HG03280 (cell line): ENCODE data around the gene GOLGA8K.
"Not testable (repeated sequence)": the region's sequence is repeated elsewhere in the genome, so short reads cannot be mapped to it uniquely, and the experiment has no call there.

Experiments used
- ATAC-seq: cut with Tn5 transposase; IDR thresholded peaks from one replicate; pipeline ENCODE4 v1.9.1; 2021; ENCODE audit warnings: mild to moderate bottlenecking, moderate library complexity; ENCODE audit not compliant: unreplicated experiment

The GOLGA8K gene, protein sequence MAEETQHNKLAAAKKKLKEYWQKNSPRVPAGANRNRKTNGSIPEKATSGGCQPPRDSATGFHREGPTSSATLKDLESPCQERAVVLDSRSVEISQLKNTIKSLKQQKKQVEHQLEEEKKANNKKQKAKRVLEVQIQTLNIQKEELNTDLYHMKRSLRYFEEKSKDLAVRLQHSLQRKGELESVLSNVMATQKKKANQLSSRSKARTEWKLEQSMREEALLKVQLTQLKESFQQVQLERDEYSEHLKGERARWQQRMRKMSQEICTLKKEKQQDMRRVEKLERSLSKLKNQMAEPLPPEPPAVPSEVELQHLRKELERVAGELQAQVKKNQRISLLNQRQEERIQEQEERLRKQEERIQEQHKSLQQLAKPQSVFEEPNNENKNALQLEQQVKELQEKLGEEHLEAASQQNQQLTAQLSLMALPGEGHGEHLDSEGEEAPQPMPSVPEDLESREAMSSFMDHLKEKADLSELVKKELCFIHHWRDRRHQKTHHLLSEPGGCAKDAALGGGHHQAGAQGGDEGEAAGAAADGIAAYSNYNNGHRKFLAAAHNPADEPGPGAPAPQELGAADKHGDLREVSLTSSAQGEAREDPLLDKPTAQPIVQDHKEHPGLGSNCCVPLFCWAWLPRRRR

DNA sequence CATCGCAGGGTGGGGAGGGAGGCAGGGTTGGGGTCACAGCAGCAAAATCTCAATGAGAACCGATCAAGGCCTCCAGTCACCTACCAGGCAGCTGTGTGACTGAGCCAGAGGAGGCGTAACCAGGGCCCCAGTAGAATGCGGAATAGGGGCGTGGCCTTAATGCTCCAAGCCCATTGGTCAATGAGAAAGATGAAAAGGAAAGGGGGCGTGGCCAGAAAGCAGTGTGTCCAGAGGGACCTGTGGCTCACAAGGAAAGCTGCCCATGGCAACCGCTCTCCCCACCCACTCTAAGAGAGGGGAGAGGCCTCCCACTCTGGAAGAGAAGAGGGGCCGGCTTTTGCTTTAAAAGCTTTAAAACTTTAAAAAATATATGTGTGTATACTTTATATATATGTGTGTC lies at the start of gene GOLGA8K:
TSS of gene GOLGA8K (minus strand) at position 101 of the 400 bp plus-strand sequence. CDS start at position 3, 98 bp downstream.
- ATAC-seq = not testable (repeated sequence)

DNA sequence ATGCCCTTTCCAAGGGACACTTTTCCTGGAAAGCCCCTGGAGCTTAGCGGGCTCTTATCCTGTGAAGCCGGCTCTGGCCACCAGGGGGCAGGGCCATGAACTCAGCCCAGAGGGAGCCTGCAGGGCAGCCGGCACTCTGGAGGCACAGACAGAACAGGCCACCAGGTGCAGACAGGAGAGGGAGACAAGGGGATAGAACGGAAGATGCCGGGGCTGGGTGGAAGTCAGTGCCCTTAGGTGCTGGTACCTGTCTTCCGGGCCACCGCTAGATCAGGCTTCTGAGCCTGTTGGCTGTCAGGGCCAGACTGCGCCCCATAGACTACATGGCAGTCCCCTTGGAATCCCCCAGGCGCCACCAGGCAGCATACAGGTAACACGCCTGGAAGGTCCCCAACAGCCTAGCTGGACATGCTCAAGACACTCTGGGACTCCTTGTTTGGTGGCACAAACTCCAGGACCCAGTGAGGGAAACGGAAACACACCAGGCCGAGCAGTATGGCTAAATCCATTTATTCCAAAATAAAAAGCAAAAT lies 37.4 kb upstream of the GOLGA8K start:
- ATAC-seq = not testable (repeated sequence)

DNA sequence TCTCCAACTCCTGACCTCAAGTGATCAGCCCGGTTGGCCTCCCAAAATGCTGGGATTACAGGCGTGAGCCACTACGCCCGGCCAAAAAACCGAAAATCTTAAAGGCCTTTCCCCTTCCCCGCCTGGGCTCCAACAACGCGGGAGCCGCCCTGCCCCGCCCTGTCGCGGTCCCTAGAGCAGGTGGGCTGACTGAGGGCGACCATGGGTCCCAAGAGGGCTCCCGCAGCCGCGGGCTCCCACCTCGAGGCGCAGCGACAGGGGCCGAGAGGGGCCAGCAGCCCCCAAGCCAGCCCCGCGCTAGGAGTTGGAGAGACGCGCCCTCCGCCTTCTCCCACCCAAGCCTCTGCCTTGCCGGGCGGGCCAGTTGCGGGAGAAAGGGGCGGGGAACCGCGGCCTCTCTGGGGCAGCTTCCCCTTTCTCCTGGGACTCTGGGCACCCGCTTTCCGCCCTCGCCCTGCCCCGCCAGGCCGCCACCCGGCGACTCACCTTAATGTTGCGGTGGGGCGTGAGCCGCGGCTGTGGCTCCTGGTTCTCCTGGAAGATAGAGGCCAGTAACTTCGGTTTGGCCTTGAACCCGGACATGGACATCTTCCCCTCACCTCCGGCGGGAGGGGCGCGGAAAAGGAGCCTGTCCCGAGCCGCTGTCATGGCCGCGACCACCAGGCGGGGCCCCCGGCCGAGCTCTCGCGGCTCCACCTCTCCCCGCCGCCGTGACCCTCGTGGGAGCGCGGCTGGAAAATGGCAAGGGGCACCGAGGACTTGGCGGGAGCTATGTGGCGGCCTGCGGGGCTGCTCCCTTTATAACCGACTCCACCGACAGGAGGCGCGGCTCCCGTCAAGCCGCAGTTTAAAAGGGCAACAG lies 31.2 kb upstream of the GOLGA8K start:
- not testable (repeated sequence) for ATAC-seq

DNA sequence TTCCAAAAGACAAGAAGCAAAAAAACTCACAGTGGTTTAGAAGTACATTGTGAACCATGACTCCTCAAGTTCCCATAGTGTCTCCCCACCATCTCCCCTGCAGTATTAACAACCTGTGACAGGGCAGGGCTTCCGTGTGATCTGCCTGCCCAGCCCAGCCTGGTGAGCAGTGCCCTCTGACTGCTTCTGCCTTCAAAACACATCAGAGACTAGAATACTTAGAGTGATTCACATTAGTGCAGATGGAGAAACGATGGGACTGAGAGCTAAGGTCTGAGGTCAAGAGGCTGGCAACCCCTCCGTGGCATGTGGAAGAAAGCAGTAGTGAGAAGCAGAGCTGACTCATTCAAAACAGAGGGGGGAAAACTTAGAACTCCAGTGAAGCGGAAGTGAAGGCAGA lies 24.5 kb upstream of the GOLGA8K start:
- ATAC-seq = not testable (repeated sequence)

DNA sequence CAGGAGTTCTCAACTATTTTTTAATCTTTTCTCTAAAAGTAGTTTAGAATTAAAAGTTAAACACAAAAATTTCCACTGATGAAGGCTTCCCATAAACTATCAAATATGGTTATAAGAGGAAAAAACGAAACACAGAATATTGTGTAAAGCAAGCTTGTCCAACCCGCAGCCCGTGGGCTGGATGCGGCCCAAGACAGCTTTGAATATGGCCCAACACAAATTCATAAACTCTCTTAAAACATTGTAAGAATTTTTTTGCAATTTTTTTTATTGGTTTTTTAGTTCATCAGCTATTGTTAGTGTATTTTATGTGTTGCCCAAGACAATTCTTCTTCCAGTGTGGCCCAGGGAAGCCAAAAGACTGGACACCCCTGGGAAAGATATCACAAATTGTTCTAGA lies 23.4 kb upstream of the GOLGA8K start:
- not testable (repeated sequence) for ATAC-seq

DNA sequence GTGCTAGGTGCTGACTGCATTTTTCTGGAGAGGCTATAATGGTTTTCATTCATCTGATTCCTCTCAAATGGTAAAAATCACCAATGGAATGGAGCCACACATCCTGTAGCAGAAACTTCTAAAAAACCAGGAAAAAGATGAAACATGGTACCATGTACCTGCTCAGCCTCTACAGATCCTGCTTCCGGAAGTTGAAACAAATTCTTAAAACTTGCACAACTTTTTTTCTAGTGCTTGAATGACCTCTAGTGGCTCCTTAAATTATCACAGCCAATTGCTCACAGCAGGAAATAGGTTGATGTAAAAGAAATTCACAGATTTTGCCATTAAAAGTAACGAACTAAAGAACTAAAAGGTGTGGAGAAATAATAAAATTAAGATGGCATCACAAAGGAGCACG lies 4.8 kb upstream of the GOLGA8K start:
- not testable (repeated sequence) for ATAC-seq

DNA sequence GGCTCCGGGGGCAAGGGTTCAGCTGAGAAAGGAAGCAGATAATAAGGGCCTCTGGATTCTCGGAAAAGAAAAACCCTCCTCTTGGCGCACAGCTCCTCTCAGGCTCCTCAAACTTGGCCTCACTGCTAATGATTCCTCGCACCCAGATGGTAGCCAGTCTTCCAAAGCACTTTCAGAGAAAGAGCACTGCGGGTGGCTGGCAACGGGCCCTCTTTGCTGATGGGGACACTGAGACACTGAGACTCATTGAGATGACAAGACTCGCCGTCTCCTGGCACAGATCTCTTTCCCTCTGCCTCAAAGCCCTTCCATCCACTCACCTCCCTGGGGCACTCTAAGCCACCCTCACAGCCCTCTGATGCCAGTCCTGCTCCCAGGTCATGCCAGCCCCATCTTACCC lies 6.6 kb downstream of the GOLGA8K start:
- not testable (repeated sequence) for ATAC-seq

DNA sequence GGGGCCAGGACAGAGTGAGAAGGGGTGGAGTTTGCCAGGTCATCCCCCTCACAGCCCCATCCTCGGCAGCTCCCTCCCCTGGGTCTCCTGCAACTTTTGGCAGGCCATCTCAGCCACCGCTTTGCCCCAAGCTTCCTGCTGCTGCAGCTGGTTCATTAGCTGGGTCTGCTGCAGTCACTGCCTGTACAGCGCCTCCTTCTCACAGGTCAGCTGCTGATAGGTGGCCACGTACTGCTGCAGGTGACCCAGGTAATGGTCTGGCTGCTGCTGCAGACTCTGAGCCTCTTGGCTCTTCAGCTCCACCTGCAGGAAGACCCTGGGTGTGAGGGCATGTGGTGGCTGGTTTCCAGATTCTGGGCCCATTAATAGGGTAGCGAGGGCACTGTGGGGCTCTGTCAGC lies 8.3 kb downstream of the GOLGA8K start:
- not testable (repeated sequence) for ATAC-seq

DNA sequence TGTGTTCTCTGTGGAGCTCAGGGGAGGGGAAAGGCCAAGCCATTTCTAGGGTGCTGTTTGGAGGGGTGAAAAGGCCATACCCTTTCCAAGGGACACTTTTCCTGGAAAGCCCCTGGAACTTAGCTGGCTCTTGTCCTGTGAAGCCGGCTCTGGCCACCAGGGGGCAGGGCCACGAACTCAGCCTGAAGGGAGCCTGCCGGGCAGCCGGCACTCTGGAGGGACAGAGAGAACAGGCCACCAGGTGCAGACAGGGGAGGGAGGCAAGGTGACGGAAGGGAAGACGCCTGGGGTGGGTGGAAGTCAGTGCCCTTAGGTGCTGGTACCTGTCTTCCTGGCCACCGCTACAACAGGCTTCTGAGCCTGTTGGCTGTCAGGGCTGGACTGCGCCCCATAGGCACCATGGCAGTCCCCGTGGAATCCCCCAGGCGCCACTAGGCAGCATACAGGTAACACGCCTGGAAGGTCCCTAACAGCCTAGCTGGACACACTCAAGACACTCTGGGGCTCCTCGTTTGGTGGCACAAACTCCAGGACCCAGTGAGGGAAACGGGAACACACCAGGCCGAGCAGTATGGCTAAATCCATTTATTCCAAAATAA lies 14.9 kb downstream of the GOLGA8K start:
- not testable (repeated sequence) for ATAC-seq

DNA sequence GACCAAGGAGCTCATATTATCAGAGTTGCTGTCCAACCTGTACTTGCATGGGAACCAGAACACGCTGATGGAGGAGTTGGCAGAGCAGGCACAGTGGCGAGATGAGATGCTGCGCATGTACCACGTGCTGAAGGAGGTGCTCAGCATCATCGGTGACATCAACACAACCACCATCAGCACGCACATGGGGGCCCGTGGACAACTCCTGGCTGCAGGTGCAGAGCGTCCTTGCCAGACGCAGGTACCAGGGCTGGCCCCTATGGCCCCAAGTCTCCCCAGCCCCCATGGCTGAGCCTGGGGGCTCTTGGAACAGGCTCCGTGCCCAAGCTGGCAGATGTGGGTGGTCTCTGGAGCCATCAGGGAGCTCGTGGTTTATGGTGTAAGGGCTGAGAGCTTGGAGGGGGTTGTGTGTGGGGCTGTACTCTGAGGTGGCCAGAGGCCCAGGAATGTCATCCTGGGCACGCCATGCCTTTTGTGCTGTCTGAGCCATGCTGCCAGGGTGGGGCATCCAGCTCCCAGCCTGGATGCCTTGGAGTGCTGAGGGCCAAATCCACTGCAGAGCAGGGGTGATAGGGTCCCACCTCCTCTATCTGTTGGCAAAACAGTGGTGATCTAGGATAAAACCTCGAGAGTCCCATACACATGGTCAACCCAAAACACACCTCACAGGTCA lies 17.1 kb downstream of the GOLGA8K start:
- not testable (repeated sequence) for ATAC-seq

DNA sequence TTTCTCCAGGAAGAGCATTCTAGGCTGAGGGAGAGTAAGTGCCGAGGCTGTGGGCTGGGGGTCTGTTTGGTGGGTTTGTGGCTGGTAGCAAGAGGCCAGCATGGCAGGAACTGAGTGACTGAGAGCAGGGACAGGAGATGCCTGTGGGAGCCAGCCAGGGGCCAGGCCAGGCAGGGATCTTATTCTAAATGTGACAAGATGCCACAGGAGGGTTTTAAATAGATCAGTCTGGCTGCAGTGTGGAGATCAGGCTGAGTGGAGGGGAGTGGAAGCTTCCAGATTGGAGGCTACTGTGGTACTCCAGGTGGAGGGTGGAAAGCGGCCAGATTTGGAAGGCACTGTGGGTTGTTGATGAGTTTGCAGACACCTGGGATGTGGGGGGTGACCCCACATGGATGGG lies 28.9 kb downstream of the GOLGA8K start:
- not testable (repeated sequence) for ATAC-seq

DNA sequence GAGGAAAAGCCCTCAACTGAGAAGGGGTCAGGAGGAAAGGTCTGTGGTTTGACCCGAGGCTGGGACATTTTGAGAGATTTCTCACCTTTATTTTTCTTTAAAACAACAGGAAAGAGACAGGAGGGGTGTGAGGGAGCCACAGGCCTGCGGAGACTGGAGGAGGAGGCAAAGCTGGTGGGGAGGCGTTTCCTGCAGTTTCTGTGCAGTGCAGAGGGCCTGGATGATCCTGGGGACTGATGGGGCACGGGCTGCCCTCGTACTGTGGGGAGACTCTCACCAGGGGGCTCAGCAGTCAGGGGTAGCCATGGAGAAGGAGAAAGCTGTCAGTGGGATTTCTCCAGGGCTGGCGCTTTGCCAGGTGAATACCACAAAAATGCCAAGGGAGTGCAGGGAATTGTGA lies 29.4 kb downstream of the GOLGA8K start:
- not testable (repeated sequence) for ATAC-seq

DNA sequence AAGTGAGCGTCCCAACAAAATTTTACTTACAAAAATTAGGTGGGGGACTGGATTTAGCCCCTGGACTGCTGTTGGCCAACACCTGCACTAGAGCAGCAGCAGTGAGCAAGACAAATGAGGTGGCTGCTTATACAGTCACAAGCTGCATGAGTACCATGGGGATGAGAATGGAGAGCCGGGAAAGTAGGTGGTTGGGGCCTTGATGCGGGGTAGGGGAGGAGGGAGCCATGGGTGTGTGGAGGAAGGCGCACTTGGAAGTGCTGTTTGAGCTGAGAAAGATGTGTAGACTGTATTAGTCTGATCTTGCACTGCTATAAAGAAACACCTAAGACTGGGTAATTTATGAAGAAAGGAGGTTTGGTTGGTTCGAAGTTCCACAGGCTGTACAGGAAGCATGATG lies 31.0 kb downstream of the GOLGA8K start:
- not testable (repeated sequence) for ATAC-seq

DNA sequence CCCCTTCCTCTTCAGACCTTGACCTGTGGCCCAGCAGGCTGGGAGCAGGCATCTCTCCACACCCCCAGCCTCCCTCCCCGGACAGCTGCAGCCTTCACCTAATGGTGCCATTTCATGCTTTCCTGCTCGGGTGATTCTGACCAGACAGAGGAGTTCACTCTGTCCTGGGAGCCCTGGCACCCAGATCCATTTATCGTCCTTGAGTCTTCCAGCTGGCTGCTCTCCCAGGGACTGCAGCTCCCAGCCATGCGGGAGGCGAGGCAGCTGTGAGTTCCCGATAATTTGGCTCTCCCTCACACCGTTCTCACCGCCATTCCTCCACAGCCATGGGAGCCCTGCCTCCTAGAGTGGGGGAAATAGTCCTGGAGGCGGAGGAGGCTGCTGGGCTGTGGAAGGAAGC lies 32.6 kb downstream of the GOLGA8K start:
- not testable (repeated sequence) for ATAC-seq

DNA sequence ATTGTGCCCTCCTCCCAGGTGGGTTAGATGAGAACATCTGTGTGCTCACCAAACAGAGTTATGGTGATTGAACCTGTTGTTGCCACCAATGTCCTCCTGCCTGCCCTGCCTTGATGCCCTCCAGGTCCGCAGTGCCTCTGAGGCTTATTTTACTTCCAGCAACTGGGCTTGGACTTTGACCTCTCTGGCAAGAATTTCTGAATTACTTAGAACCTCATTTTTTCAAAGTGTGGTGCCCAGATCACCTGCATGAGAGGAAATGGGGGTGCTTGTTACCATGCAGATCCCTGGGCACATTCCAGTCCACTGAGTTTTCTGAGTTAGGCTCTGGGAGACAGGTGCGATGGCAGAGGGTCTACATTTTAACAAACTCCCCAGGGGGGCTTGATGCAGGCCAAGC lies 33.0 kb downstream of the GOLGA8K start:
- not testable (repeated sequence) for ATAC-seq

DNA sequence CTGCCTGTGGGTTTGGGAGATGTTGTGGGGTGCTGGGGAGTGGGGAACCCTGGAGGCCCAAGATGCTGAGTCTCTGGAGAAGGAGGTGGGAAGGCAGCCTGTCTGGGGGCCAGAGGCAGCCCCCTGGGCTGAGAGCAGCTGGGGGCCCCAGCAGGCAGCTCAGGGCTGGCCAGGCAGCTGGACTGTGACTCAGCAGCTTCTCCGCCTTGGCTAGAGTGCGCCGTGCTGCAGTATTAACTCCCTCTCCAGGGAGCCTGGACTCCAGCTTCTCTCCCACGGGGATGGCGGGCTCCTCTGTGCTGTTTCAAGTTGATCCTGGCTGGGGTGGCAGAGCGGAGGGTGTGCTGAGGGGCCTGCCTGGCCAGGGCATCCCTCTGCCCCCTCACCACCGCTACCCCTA lies 36.6 kb downstream of the GOLGA8K start:
- not testable (repeated sequence) for ATAC-seq

DNA sequence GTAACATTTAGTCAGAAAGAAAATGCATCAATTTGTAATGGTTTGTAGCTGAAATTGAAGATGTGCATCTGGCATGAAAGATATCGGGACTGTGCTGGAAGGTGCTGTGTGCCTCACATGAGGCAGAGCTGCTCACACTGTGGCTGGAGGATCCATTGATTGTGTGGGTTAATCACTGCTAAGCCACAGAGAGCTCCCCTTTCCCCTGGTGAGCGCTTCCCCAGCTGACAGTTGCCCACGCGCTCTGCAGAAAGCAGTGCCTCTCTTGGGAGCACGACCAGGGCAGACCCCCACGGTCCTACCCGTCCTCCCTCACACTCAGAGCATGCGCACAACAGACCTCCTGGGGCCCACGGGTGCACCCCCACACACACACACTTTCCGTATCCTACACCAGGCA lies 37.1 kb downstream of the GOLGA8K start:
- ATAC-seq = not testable (repeated sequence)

DNA sequence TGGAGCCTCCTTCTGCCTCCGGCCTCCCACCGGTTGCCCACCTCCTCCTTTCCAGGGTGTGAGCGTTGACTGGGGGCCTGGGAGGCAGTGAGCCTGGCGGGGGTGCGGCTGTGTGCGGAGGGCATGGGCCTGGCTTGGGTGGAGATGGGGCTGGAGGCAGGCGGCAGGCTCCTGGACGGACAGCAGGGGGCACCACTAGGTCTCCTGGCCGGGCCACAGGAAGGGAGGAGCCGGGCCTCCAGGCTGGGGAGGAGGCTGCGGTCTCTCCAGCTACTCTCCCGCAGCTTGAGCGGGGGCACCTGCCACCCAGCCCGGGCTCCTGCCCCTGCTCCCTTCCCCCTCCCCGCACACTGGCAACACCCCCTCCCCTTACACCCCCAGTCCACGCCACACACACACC lies 38.1 kb downstream of the GOLGA8K start:
- ATAC-seq = not testable (repeated sequence)

DNA sequence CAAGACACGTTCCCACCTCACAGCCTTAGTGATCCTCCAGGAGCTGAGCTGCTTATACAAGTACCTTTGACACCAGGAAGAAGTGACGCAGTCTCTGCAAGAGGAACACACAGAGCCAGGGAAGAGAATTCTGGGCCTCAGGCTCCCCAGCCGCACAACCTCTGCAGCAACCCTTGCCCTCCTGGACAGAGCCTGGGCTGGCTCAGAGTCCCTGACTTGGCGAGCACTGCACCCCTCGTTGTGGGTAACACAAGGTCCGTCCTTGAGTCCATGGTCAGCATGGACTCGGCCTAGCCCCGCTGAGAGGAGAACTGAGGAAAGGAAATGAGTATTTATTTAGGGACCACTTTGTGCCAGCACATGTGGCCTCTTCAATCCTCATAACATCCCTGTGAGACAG lies 39.6 kb downstream of the GOLGA8K start:
- ATAC-seq = not testable (repeated sequence)

DNA sequence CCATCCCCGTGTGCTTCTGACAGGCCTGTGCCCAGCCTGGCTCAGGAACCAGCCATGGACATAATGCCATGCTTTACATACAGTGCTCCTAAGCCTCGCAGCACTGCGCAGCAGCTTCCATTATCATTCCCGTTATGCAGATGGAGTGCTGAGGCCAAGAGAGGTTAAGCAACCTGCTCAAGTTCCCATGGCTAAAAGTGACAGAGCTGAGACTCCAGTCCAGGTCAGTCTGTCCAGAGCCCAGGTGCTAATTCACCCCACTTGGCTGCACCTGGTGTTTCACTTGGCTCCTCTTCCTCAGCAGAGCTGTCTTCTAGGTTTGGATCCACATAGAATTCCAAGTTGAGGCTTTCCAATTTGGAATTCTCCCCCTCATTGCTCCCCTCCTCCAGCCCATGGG lies 41.4 kb downstream of the GOLGA8K start:
- ATAC-seq = not testable (repeated sequence)
